GM21717 (cell line): ENCODE results near the gene MYD88.
A peak's percentile ranks its signal among the peaks of the same experiment; 100 is the strongest.
"Not testable (repeated sequence)": the region's sequence is repeated elsewhere in the genome, so short reads cannot be mapped to it uniquely, and the experiment has no call there.

Source experiments
- ATAC-seq: cut with Tn5 transposase; IDR thresholded peaks from one replicate; pipeline ENCODE4 v1.9.1; 2021; ENCODE audit warnings: mild to moderate bottlenecking, moderate library complexity; ENCODE audit not compliant: unreplicated experiment

The MYD88 gene

DNA sequence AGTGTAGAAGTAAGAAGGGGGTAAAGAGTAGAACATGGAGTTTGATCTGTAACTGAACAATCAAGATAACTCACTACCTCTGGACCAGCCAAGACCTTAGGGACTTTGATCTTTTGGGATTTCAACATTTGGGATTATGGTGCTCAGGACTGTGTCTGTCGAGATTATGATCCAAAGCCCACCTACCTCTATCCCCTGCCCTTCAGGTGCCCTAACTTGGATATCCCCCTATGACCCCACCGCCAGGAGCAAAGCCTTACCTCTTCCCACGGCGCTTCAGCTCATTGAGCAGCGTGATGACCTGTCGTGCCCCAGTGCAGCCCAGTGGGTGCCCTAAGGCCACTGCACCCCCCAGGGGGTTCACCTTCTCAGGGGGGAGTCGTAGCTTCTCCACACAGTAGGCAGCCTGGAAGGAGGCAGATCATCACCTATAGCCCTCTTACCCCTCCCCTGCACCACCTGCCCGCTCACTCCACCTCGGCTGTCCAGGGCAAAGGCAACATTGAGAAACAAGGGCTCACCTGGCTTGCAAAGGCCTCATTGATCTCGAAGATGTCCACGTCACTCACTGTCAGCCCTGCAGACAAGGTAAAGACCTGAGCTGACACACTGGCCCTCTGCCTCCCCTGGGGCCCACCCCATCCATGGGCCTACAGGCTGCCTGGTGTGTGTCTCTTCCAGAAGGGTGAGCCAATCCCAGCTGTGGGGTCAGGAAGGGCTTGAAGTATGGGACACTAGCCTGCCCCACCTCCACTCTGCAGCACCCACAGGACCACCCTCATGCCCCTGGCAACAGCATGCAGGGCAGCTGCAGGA is 12.9 kb upstream of the MYD88 start:
- no peak for ATAC-seq

DNA sequence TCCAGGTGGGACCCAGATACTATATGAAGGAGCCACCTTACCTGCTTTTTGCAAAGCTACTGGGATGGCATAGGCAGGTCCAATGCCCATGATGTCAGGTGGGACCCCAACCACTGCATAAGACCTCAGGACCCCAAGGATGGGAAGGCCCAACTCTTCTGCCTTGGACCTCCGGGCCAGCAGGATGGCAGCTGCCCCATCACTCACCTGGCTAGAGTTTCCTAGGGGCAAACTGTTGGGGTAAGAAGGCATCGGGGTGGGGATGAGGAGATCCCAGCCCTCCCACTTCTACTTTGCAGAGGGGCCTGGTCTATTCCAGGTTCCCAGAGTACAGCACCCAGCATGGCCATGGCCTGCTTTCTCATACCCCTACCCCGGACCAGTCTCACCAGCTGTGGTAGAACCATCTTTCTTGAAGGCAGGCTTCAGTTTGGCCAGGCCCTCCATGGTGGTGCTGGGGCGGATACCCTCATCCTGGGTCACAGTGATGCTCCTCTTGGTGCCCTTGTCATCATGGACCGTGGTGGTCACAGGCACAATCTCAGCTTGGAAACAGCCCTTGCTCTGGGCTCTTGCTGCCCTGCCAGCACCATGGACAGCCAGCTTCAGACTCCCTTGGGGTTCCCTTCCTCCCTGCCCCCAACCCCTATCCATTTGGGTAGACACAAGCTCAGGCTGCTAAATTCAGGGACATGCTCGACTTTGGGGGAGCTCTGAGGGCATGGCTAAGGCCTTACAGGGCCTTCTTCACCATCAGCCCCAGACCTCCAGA is 12.2 kb upstream of the MYD88 start:
- ATAC-seq = no peak

DNA sequence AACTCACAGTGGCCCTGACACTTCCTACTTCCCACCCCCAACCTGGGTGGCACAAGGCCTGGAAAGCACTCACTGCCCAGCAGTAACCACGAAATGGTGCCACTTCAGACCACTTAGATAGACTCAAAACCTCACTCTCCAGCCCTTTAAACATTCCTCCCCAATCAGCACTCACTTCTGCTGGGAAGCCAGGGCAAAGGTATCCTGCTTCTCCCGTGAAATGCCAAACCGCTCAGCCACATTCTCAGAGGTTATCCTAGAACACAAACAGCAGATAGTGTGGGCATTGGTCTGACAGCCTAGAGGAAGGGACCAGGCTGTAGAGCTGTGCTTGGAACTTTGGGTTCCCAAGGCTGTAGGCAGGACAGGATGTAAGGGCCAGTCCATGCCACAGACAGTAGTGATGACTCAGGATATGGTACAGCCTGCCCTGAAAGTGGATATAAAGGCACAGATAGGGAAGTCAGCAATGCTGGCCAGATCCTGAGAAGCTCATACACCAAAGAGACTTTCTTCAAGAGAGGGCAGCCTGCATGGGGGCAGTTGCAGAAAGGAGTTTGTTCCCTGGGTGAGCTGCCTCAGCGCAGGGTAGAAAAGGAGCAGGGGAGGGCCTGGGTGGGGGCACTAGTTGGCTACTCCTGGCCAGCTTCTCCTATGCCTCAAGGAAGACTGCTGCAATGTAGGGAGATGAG is 10.7 kb upstream of the MYD88 start:
- no peak for ATAC-seq

DNA sequence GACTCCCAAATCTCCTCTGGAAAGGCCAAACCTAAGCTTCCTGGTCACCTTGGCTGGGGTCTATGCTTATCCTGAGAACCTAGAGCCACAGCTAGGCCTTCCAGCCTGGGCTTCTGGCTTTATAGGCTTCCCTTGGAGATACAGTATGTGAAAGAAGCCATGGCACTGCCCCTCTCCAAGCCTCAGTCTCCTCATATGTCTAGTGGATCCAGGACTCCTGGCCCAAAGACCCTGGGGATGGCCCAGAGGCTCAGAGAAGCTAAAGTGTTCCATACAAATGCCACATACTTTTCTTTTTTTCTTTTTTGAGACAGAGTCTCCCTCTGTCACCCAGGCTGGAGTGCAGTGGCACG is 10.2 kb upstream of the MYD88 start:
- ATAC-seq = no peak

DNA sequence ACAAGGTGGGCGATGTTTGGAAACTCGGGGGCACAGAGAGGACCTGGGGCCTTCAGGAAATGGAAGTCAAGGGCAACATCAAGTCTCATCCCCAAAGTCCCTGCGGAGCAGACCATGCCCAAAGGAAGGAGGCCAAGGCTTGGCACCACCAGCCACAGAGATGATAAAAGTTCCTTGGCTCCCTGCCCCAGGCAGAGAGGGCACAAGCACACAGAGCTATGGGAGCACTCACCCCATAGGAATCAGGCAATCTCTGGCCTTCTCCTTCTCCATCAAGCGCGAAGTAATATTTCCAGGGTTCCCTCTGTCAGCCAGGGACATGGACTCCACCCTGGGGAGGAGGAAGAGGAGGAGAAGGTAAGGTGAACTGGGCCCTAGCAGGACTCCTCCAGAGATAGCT is 9.4 kb upstream of the MYD88 start:
- no peak for ATAC-seq

DNA sequence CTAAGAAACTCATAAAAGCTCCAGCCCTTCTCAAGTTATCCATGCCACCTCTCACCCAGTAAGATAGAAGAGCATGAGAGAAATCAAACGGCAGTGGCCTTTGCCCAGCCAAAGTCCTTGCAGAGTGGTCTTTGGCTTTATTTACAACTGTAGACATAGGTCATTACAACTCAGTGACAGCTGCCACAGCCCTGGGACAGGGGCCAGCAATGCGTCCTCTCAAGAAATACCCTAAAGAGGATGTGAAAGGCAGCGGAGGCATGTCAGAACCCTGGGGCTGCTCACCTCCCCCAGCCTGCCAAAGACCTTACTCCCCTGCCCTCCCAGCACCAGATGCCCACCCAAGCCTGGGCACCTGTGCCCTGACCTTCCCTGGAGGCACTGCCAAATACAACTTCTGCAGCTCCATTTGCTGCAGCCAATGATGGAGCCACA is 7.8 kb upstream of the MYD88 start:
- ATAC-seq = no peak

DNA sequence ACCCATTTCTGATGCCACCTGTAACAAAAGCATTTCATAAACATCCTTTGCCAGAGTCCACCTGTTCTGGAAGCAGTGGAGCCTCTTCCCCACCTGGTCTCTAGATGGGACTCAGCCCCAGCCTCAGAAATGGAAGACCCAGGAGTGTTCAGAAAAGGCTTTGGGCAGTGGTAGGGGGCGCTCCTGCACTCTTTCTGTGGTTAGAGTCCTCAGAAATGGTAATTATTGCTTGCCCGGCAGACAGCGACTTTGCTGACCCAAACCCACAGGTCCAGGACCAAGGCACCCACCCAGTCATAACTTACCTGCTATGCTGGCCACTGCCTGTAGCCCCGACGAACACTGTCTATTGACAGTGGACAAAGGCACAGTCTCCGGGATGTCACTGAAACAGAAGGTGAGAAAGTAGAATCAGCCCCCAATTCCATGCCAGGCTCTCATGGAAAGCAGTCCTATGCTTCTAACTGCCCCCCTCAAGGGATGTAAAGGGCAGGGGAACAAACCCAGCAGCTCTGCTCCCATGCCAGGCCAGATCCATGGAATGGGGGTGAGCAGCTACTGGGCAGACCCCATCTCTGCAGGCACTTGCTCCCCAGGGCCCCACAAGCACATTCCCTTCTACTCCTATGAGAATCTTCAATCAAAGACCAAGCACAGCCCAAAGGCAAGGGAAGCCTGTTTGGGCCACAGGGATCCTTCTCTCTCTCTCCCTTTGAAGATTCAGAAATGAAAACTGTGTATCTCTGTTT is 6.7 kb upstream of the MYD88 start:
- ATAC-seq = no peak

DNA sequence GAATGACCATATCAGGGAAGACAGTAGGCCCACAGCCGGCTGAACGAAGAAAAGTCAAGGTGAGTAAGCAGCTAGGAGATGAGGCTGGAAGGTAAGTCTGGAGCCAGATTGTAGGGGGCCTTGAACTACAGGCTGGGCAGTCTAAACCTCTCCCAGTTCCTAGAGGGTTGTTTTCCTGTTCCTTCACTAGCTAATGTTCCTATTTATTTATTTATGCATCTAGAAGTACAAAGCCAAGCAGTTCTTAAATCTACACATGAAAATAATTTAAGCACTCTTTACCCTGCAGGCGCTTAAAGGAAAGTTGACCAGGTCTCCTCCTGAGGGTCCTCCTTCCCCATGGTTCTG is 5.3 kb upstream of the MYD88 start:
- no peak for ATAC-seq

DNA sequence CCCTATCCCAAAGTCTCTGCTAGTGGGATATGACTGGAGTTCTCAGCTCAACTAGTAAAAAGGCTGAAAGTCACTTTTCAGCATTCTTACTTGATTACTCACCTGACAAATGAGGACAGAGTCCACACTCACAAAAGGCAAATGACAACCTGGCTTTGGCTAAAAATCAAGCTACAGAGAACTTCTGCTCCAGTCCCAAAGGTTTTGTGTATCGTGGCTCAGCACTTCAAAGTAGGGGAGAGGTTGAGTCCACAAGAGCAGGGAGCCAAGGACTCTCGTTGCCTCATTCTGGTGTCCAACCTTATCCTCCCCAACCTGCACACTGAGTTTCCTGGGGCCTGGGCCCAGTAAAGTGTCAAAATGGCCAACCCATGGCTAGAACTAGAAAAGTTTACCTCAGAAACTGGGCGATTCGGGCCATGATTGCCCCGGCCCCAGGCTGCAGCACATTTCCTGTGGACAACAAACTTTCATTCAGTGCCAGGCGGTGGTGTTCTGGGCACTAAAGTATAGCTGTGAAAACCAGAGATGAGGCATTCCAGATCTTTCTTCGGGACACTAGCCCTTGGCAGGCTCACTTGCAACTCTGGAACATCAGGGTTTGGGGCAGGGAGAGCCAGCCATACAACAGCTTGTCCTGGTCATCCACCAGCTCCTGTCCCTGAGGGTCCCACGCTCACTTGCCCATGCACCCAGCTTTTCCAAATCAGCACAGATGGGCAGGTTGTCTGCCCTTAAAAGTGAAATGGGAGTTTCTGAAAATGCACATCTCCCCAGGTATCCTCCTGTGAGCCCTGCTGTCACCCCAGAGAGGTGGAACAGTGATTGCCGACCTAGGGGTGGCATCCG is 4.7 kb upstream of the MYD88 start:
- no peak for ATAC-seq

DNA sequence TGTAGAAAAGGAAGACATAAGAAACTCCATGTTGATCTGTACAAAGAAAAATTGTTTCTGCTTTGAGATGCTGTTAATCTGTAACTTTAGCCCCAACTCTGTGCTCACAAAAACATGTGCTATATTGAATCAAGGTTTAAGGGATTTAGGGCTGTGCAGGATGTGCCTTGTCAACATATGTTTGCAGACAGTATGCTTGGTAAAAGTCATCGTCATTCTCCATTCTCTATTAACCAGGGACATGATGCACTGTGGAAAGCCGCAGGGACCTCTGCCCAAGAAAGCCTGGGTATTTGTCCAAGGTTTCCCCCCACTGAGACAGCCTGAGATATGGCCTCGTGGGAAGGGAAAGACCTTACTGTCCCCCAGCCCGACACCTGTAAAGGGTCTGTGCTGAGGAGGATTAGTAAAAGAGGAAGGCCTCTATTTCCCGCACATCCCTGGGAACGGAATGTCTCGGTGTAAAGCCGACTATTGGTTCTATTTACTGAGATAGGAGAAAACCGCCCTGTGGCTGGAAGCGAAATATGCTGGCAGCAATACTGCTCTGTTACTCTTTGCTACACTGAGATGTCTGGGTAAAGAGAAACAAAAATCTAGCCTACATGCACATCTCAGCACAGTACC is 3.8 kb upstream of the MYD88 start:
- not testable (repeated sequence) for ATAC-seq

DNA sequence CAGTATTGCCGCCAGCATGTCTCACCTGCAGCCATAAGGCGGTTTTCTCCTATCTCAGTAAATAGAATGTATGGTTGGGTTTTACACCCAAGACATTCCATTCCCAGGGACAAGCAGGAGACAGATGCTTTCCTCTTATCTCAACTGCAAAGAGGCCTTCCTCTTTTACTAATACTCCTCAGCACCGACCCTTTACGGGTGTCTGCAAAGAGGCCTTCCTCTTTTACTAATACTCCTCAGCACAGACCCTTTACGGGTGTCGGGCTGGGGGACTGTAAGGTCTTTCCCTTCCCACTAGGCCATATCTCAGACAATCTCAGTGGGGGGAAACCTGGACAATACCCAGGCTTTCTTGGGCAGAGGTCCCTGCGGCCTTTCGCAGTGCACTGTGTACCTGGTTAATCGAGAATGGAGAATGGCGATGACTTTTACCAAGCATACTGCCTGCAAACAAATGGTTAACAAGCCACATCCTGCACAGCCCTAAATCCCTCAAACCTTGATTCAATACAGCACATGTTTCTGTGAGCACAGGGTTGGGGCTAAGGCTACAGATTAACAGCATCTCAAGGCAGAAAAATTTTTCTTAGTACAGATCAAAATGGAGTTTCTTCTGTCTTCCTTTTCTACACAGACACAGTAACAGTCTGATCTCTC is 2.7 kb upstream of the MYD88 start:
- ATAC-seq = not testable (repeated sequence)

DNA sequence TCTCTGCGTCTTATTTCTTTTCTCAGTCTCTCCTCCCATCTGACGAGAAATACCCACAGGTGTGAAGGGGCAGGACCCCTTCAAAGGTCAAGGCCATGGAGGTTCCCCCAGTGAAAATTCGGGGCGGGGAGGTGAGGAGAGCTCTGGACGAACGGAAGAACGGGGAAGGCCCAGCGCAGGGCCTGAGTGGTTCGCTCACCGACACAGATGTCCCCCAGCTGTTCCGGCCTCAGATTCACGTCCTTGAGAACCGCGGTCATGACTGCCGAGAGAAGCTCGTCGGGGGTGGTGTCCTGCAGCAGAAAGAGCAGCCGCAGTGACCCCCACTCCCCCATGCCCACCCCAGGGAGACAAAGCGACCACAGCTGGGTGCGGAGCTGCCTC is 2.1 kb upstream of the MYD88 start:
- no peak for ATAC-seq

DNA sequence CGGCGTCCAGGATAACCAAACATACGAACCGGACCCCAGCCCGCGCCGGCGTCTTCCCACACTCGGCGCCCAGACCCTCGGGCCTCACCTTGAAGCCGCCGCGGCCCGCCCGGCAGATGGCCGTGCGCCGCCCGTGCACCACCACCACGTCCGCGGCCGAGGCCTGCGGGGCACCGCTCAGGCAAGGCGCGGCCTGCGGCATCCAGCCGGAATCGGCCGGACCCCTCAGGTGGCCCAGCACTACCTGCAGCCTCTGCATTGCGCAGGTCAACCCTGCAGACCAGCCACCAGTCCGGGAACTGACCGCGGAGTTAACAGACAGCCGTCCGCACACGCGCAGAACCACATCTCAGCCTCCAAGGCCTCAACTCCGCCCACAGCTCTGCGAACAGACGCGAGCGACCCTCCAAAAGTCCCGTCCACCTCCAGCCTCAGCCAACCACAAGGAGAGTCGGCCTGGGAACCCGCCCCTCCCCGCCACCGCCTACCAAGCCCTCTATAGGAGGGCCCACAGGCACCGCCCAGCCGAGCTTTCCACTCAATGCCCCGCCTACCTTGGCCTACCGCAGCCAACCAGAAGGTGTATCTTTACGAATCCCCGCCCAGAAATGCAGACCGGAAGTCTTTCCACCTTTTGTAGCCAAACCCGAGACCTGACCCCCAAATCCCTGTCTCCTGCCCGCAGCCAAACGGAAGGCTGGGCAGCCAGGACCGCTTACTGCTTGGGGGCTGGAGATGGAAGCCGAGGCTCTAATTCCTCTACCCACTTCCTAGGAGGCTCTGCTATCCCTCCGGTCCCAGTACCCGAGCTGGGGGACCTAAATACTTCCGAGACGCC is 1.5 kb upstream of the MYD88 start, which contains the start of gene ACAA1:
TSS of gene ACAA1 (minus strand) at position 351 of the 838 bp plus-strand sequence. CDS start at position 259, 92 bp downstream.
- ATAC-seq = peak; percentile 88

DNA sequence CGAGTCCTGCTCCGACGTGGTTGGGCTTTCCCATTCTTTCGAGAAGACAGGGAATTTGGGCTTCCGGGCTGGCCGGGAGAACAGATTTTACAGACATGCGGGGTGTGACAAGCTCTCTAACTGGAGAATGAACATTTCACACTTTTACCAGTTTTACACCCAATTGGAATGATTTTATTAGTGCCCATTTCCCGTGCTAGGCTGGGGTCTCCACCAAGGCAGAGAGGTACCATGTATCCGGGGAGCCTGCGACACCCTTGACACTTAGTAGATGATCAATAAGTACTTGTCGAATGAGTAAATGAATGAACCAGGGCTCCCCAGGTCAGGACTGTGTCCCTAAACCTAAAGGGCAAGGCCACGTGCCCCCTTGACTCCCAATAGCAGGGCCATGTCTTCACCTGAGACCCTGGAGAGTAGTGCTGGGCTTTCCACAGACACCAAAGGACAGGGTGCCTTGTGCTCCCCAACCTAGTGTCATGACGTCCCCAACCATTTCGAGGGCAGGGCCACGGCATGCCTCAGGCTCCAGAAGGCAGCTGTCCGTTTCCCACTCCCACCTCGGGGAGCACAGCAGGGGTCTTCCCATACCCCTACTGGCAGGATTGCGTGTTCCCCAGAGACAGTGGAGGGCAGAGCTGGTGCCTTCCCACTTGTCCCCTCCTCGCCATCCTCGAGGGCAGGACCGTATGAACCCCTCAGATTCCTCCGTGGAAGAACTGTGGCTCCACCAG is 679 bp upstream of the MYD88 start:
- no peak for ATAC-seq

DNA sequence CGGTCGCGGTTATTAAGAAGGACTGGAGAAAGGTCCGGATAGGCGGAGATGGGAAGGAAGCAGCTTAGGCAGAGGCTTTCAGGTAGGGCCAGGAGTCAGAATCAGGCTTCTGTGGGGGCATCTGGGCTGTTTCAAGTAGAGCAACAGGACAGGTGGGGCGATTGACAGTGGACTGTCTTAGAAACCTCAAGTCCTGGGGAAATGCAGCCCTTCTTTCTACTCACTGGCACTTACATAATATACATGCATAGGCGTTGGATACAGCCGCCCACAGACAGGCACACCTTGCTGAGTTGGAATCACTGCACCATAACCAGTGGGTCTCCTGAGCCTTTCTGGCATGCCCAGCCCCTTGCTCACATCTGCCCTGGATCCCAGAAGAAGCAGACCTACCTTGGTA is 730 bp downstream of the MYD88 start:
- no peak for ATAC-seq

DNA sequence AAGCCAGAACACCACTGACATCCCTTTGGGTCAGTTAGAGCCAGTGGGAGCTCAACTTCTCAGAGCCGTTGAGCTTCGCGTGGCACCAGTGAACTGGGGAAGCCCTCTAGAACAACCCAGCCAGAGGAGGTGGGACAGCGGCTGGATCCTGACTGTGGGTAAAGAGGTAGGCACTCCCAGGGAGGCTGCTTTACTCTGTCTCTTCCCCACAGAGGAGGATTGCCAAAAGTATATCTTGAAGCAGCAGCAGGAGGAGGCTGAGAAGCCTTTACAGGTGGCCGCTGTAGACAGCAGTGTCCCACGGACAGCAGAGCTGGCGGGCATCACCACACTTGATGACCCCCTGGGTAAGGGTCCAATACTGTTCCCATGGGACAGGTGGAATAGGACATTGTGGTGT is 1.2 kb downstream of the MYD88 start:
- no peak for ATAC-seq

DNA sequence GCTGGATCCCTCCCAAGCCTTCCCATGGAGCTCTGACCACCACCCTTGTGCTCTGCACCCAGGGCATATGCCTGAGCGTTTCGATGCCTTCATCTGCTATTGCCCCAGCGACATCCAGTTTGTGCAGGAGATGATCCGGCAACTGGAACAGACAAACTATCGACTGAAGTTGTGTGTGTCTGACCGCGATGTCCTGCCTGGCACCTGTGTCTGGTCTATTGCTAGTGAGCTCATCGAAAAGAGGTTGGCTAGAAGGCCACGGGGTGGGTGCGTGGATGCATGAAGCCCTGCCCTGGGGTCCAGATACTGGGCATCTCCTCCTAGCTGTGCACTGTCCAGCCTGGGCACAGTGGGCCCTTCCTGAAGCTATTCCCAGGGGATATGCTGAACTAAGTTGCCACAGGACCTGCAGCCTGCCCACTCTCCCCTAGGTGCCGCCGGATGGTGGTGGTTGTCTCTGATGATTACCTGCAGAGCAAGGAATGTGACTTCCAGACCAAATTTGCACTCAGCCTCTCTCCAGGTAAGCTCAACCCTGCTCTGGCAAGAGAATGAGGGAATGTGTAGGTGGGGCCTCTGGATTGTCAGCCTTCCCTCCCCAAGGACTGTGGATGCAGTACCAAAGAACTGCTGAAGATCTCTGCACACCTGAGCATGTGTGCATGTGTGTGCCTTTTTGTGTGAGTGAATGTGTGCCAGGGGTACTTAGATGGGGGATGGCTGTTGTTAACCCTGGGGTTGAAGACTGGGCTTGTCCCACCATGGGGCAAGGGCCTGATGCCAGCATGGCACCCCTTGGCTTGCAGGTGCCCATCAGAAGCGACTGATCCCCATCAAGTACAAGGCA is 2.1 kb downstream of the MYD88 start:
- no peak for ATAC-seq
